Measurements from ENCODE around the gene IKZF5.

IKZF5 gene

DNA sequence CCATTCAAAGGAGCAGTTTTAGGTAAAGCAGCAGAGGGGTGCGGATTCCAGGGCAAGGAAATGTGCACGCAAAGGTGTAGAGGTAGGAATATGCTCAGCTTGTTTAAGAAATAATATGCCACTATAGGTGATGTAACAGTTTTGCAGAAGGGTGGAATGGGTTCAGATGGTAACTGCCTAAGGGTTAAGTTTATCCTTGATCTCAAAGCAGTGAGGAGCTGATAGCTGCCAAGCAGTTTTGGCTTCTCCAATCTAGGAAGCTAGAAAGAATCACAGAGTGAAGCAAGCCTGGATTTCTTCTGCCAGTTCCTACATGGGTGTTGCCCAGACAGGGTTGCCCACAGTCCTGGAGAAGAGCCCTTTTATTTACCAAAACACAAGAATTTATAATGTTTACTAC lies 6.2 kb upstream of the IKZF5 start:
- DNase-seq (ENCODE audit: low read depth in 2 of 2), result no peak

DNA sequence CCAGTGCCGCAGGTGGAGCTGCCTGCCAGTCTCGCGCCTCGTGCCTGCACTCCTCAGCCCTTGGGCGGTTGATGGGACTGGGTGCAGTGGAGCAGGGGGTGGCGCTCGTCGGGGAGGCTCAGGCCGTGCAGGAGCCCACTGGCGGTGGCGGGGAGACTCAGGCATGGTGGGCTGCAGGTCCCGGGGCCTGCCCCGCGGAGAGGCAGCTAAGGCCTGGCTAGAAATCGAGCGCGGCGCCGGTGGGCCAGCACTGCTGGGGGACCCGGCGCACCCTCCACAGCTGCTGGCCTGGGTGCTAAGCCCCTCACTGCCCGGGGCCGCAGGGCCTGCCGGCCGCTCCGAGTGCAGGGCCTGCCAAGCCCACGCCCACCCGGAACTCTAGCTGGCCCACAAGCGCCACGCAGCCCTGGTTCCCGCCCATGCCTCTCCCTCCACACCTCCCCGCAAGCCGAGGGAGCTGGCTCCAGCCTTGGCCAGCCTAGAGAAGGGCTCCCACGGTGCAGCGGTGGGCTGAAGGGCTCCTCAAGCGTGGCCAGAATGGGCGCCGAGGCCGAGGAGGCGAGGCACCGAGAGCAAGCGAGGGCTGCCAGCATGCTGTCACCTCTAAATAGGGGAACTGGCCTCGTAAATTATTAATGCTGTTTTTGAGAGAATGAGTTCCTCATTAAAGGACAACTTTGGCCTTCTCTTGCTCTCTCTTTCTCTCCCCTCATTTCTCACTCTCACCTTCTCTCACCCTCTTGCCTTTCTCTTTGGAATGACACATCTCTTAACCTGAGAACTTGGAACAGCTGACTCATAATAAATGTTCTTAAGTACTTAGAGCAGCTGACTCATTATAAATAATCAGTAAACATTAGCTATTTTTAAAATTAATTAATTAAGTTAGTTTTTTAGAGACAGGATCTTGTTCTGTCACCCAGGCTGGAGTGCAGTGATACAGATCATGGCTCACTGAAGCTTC lies 5.1 kb upstream of the IKZF5 start:
- no peak for DNase-seq (ENCODE audit: low read depth in 2 of 2)

DNA sequence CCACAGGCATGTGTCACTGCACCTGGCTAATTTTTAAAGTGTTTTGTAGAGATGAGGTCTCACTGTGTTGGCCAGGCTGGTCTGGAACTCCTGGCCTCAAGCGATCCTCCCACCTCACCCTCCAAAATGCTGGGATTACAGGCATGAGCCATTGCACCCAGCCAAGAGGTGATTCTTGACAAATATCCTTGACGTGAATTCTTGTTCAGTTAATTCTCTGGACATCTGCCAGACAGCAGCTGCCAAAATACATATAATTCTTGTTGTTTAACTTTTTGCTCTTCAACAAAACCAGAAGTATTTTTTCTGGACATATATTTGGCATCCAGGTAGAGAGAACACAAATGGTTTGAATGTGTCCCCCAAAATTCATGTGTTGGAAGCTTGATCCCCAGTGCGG lies 3.4 kb upstream of the IKZF5 start:
- DNase-seq (ENCODE audit: low read depth in 2 of 2), result no peak

DNA sequence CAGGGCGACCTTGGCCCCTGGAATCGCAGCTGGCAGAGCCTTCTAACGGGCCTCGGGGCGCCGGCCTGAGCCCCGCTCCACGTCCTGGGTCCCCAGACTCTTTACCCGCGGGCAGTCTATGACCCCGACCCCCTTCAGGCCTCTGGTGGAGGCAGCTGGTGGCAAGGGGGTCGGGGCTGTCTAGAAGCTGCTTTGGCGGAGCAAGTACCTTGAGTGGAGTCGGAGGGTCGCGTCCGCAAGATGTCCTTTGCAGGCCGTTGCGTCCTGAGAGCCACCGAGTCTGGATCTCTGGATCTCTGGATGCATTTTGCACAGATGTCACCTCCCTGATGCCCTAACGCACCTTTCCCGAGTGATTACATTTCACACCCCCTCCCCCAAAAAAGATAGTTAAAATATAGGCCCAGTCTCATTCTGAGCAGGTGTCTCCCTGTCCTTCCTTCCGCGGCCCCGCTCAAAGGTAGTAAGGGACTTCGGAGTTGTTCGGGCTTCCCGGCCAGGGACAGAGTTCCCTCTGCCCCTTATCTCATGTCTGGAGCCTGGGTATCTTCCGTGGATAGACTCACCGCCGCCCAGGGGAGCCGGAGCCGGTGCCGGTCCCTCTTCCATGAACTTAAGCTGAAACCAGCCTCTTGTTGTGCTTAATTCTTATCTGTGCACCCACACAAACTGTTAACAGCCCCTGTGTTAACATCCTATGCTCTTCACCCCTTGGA lies 668 bp upstream of the IKZF5 start:
- no peak for DNase-seq (ENCODE audit: low read depth in 2 of 2)

DNA sequence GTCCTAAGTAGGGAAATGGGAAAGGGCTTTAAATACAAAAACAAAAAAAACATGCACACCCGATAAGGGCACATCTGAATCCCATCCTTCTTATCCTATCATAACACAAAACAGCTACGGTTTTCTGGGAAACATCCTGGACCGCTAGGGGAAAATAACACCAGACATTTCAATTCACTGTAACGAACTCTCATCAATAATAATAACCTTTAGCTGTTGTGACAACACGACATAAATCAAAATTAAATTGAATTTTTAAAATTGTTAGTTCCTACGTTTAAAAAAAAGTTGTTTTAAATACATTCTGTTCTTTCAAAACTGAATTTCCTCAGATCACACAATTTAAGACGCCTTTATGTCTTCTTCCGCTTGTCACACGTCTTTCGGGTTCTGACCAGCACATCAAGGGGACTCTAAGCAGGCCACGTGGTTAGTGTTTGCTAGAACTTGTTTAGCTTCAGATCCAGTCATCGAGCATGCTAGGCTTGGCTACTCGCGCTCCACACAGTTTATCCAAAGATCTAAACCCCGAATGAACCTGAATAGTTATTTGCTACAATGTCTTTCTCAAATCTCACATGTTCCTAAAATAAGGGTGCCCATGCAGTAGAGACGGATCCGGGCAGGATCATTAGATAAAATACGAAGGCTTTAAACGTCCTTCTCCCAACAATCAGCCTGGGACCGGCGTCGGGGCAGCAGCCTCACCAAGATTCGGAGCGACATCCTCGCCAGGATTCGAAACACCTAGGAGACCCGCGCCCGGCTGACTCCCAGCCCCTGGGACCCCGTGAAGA lies 839 bp downstream of the IKZF5 start:
- DNase-seq (ENCODE audit: low read depth in 2 of 2), result peak in 1 of 2 experiments; percentile 3

DNA sequence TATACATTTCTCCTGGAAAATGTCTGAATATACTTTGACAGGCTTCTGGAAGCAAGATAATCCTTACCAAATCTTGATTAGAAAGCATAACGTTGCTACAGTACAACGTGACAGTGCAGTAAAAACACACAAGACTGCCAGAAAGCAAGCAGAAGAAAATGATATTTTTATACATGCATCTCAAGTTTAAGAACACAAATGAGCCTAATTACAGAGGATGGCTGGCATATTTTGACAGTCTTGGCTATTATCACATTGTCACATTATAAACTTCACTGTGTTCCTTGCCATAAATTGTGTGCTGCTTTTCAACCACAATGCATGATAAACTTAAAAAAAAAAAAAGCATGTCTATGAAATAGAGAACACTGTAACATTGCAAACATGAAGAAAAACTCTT lies 4.3 kb downstream of the IKZF5 start:
- no peak for DNase-seq (ENCODE audit: low read depth in 2 of 2)

DNA sequence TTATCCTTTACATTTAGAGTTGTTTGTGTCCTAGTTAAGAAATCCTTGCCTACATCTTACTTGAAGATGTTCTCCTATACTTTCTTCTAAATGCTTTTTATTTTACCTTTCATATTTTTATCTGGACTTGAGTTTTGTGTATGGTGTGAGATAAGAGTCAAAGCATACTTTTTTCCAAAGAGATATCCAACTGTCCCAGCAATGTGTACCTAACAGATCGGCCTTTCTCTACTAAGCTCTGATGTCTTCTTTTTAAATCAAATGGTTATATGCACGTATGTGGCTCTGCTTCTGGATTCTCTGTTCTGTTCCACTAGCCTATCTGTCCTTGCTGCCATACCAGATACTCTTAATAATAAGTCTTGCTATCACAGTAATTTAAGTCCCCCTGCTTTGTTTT lies 7.2 kb downstream of the IKZF5 start:
- DNase-seq (ENCODE audit: low read depth in 2 of 2), result no peak

DNA sequence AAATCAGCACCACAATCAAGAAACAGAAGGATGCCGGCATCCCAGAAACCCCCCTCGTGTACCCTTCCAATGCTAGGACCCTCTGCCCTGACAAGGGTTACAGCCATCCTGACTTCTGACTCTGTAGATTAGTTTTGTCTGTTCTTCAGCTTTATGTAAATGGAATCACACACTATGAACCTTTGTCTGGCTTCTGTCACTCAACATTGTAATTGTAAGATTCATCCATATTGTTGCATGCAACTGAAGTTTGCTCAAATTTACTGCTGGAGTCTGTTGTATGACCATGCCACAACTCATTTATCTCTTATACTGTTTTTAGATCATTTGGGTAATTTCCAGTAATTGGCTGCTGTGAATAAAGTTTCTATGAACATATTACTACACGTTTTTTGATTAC lies 8.4 kb downstream of the IKZF5 start:
- DNase-seq (ENCODE audit: low read depth in 2 of 2), result no peak

DNA sequence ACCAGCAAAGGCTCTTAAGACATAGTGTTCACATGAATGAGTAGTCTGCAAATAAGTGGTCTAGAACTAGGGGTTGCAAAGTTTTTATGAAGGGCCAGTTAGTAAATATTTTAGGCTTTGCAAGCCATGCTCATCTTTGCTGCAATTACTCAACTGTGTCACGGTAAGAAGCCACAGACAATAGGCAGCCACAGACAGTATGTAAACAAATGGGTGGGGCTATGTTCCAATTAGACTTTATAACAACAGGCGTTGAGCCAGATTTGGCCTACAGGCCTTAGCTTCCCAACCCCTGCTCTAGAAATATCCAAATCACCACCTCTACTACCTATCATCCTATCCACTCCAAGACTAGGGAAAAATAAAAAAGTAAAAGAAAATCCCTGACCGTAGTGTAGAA lies 9.2 kb downstream of the IKZF5 start:
- DNase-seq (ENCODE audit: low read depth in 2 of 2), result no peak

DNA sequence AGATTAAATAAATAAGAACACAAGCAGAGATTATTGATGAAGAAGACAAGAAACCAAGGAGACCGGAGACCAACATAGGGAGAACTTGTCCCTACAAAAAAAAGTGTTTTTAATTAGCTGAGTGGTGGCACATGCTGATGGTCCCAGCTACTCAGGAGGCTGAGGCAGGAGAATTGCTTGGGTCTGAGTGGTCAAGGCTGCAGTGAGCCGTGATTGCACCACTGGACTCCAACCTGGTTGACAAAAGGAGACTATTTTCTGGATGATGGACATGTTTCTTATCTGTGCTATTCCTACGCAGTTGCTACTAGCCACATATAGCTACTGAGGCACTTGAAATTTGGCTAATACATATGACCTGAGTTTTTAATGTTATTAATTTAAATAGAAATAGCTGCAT lies 9.7 kb downstream of the IKZF5 start:
- no peak for DNase-seq (ENCODE audit: low read depth in 2 of 2)

DNA sequence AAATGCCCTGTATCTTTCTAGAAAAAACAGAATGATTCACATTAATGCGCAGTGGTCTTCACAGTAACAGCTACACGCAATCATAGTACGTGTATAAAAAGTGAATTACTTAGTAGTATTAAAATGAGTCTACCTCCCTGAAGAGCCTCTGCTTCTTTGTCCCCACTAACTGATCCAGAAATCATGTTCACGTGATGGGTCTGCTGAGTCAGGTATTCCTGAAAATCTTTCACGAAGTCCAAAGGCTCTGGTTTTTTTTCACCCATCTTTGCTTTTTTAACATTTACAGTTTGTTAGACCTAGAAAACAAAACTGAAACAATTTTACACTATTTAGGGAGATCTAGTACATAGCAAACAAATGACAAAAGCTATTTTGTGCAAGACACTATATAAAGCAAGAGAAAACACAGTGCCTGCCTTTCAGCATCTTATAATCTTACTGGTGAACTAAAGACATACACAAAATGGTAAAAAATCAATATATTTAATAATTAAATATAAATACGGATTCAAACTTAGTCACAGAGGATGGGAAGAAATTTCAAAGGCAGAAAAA lies 10.2 kb downstream of the IKZF5 start:
- no peak for DNase-seq (ENCODE audit: low read depth in 2 of 2)

DNA sequence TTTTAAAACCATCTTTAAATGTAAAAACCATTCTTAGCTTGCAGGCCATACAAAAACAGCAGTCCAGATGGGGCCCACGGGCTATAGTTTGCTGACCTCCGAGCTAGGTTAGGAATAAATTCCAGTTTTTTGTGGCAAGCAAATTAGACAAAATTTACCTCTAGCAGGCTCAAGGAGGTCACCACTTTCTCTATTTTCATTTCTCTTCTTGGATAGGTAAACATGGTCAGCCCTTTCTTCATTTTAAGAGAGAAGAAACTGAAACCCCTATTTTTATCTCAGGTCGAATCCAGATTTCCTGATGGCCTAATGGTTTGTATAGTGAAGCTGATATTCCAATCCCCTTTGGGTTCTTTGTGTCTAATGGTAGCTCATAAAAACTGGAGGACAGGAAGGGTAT lies 10.7 kb downstream of the IKZF5 start:
- no peak for DNase-seq (ENCODE audit: low read depth in 2 of 2)

DNA sequence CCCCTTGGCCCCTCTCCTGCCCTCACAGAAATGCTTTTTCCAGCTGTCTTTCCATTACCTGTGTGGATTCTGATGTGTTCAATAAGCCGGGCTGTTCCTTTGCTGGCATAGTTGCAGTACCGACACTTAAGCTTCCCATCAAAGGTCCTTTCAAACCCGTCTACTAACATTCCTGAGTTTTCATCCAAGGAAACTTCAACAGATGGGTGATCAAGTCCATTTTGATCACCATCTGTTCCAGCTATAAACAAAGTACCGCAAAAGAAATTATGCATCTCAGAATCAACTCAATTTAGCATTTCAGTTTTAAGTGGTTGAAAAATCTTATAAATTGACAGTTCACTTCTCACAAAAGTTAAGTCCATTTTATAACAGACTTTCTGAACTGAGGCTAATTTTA lies 12.7 kb downstream of the IKZF5 start:
- no peak for DNase-seq (ENCODE audit: low read depth in 2 of 2)

DNA sequence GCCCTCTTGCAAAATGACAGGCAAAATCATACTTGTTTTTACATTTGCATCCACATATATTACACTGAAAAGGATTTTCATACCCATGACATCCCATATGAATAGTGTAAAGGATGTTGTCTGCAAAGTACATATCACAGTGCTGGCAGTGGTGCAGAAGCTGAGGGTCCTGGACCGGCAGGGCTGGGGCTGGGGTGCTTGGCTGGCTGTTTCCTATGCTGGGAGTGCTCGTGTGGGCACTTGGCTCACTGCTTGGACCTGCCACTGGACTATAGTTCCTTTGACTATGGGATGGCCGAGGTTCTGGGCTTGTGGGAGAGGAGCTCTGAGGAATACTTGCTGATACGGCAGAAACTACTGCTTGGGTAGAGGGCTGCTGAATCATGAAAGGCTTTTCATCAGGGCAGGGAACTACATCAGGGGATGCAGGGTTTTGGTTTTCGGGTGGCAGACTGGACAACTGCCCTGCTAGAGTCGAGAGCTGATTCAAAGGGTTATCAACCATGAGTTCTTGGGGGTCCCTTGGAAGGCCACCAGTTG lies 14.7 kb downstream of the IKZF5 start:
- no peak for DNase-seq (ENCODE audit: low read depth in 2 of 2)

DNA sequence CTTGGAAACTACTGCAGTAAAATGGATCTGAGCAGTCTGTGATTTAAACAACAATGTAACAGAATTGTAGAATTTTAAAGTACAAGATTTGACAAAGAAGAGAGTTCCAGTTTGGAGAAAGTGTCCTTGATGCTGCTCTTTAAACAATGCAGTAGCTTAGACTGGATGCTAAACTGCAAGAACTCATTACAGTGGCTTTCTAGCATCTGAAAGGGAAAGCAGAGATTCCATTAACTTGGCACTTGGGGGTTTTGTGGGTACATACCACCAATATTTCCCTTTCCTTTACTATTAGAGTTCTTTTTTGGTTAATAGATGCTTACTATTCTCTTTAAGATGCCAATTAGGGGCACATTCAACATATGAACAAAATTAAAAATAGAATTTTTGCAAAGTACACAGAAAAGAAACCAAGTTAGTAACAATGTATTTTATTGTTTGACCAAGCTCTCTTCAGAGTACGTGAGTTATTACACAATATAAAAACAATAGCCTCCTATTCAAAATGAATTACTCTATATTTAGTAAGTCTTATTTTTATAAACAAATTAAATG lies 16.5 kb downstream of the IKZF5 start:
- no peak for DNase-seq (ENCODE audit: low read depth in 2 of 2)

DNA sequence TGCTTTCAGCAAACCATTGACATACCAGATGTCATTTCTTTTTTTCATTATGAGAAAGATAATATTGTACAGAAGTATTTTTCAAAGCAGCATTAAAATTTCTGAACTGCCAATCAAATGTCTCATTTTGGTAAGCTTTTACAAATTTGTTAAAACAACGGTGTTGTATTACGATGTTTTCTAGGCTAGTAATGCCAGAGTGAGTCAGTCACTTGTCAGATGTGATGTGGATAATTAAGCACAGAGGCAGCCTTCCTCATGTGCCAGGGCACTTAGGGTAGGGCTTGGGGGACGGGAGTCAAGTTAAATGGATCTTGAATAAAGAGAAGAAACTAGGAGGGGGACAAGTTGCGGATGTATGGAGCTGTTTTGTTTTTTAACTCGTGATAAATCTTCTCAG lies 18.3 kb downstream of the IKZF5 start:
- no peak for DNase-seq (ENCODE audit: low read depth in 2 of 2)

DNA sequence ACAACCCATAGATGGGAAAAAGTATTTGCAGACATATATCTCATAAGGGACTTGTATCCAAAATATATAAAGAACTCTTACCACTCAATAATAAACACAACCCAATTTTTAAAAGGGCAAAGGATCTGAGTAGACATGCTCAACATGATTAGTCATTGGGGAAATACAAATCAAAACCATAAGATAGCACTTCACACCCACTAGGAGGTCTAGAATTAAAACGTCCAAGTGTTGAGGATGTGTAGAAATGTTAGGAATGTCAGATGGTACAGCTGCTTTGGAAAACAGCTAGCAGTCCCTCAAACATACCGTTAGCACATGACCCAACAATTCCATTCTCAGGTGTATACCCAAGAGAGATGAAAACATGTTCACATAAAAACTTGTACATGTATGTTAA lies 20.1 kb downstream of the IKZF5 start:
- no peak for DNase-seq (ENCODE audit: low read depth in 2 of 2)

DNA sequence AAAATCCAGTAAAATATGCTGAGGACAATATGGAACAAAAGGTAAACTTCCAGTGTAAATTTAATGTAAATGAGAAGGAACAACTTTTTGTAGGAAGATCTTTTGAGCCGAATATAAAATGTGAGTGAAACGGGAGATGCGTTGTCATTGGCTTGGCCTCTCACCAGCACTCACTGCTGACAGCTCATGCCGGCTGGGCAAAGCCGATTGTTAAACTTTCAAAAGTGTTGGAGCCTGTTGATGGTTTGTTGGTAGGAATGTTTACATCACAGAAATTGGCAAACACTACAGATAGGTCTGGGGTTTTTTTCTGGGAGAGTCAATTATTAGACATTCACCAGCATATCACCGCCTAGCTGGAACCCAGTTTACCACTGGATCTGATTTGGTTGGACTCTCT lies 22.3 kb downstream of the IKZF5 start:
- DNase-seq (ENCODE audit: low read depth in 2 of 2), result no peak

DNA sequence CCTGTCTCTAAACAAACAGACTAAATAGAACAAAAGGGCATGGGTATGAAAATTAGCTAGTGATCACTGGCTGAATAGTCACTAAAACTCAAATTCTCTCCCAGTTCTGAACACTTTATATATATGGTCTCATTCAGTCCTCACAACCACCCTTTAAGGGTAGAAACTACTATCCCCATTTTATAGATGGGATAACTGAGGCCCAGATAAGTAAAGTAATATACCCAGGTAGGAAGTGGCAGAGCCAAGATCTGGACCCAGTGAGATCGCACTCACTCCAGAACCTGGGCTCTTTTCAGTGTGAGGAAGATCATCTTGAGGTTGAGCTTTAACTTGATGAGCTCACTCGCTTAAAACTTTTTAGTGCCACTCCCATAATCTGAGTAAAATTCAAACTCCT lies 23.9 kb downstream of the IKZF5 start:
- DNase-seq (ENCODE audit: low read depth in 2 of 2), result no peak

DNA sequence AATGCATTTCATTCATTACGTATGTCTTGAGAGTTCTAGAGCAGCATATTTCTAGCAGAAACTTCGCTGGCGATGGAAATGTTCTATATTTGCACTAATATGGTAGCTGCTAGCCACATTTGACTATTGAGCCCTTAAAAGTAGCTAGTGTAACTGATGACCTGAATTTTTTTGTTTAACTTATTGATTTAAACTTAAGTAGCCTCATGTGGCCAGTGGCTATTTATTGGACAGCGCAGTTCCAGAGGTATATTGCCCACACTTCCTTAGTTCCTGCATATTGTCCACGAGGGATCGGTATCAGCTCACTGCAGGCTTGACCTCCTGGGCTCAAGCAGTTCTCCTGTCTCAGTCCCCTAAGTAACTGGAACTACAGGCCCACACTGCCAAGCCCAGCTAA lies 24.7 kb downstream of the IKZF5 start:
- no peak for DNase-seq (ENCODE audit: low read depth in 2 of 2)

DNA sequence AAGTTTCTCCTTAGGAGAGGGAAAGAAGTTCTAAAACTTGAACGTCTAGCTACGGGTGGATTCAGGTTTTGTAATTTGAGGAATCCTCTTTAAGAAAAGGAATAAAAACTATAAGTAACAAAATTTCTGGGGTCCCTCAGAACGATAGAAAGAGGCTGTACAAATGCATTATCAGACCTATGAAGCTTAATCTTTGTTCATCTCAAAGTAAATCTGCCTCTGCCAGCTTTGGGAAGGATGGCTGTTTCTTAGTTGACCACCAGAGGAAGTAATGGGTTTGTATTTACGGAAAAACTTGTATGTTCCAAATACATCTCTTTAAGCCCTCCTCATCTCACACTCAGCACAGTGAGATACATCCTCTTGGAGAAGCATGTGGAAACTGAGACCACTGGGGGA lies 27.5 kb downstream of the IKZF5 start:
- DNase-seq (ENCODE audit: low read depth in 2 of 2), result peak; percentile 4 to 6

All from fibroblast of skin of left biceps (primary cell).